ENCODE data around the gene PKN2.

Gene PKN2

DNA sequence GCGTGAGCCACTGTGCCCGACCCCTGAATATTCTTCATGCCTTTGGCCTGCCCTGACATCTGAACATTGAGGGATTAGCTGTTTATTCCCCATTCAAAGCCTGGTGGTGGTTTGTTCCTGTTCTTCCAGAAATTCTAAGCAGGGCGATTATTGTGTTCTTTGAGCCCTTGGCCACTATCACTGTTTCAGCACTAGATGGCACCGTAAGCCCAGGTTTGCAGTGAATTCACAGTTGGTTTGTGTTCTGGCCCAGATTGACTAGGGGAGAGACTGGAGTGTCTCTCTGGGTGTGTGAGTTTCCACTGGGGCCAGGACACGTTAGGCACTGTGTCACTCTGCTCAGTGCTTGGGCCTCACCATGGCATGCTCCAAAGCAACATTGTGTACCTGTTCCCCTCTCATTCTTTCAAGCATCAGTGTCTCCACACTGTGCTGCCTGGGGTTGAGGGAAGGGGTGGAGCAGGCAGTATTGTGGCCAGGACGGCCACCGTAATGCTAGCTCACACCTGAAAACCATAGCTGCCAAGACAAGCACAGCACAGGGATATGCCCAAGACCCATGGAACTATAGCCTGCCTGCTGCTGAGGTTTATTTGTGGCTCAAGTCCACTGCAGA is 52.7 kb downstream of the PKN2 start:
- DNase-seq = peak; percentile 69 to 82

DNA sequence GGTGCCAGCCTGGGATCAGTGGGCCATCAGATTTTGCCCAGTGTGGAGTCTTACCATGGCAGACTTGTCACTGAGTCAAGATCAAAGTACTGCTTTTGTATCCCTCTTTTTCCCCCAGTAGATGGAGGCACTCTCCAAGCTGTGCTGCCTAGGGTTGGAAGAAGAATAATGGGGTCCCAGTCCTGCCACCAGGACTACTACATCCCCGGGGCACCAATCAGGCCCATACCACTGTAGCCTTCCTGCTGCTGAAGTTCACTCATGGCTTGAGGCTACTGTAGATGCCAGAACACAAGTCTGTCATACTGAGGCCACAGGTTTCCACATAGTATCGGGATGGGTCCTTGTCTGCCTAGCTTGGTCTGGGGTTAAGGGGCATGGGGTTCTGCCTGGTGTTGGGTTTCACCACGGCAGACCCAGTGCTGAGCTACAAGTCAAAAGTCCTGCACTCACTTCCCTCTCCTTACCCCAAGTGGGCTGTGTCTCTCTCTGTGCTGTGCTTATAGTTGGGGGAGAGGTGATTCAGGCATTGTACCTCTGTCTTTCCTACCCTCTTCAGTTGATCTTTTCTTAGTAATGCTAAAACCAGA is 53.4 kb downstream of the PKN2 start:
- DNase-seq = no peak

DNA sequence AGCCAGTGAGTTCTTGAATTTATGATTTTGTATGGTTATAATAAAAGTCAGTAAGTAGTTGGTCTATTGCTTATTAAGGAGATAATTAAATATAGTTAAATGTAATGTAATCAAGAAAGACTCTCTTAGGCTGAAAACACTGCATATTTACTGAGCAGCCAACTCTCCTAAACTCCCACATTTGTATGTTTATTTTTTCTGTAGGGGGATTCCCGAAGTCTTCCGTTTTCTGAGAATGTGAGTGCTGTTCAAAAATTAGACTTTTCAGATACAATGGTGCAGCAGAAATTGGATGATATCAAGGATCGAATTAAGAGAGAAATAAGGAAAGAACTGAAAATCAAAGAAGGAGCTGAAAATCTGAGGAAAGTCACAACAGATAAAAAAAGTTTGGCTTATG is 56.7 kb downstream of the PKN2 start:
- DNase-seq = no peak

DNA sequence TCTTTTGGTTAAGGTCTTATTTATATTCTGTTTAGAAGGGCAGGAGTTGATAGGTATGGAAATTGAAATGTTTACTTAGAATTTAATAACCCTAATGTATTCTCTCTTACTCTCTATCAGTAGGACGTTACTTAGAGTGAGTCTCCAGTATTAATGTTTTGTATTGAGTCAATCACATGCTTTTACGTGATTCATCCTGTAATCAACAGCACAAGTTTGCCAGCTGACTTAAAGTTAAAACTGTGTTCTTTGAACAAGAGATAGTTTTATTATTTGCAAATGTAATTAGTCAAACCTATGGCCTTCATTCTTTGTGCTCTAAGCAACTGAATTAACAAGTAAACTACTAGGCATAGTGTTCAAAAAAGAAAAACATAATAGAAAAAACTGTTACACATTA is 57.3 kb downstream of the PKN2 start:
- no peak for DNase-seq

DNA sequence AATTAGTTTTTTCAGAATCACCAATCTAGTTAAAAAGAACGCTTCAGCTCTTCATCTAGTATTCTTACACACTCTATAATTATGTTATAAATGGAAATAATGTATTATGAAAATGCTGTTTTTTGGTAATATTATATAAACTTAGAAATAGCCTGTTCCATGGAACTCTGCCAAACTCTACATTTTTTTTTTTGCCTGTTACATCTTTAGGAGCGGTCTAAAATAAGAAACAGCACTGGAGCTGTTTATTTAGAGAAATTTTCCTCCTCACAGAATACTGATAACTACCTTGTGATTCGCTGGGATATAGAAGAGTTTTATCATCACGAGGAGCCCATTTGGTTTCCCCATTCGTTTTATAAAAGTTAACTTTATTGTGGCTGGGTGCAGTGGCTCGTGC is 58.5 kb downstream of the PKN2 start:
- no peak for DNase-seq

DNA sequence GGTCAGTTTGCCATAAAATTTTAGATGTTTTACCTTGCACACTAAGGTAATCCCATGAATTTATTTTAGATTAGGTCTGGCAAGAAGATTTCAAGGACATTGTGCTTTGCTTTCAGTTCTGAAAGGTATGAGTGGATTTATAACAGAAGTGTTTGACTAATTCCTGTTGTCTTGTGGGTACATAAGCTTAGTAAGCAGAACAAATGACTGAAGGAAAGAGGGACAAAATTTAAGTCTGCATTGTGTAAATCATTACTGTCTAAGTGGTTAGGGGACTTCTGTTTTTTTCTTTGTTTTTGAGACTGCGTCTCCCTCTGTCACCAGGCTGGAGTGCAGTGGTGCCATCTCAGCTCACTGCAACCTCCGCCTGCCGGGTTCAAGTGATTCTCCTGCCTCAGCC is 60.1 kb downstream of the PKN2 start:
- no peak for DNase-seq

DNA sequence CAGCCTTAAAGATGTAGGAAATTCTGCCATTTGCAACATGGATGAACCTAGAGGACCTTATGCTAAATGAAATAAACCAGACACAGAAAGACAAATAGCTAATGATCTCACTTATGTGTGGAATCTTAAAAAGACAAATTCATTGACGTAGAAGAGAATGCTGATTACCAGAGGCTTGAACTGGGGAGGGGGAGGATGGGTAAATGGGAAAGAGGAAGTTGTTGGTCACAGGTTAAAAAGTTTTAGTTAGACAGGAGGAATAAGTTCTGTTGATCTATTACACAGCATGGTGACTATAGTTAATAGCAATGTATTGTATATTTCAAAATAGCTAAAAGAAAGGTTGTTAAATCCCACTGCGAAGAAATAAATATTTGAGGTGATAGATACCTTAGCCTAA is 62.8 kb downstream of the PKN2 start:
- DNase-seq = peak; percentile 27 to 48

DNA sequence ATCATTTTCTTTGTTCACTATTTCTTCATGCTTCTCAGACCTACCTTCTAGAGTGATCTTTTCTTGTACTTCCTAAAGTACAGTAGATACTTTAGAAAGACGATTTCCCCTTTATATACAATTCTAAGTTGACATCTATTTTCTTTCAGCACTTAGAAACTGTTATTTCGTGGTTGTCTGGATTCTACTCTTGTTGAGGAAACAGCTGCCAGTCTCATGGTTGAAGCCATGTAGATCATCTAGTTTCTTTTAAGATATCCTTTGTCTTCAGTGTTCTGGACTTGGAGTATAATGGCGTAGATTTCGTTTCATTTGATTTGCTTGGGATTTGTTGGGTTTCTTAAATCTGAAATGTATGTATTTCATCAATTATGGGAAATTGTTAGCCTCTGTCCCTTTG is 67.6 kb downstream of the PKN2 start:
- DNase-seq = peak; percentile 70 to 76

DNA sequence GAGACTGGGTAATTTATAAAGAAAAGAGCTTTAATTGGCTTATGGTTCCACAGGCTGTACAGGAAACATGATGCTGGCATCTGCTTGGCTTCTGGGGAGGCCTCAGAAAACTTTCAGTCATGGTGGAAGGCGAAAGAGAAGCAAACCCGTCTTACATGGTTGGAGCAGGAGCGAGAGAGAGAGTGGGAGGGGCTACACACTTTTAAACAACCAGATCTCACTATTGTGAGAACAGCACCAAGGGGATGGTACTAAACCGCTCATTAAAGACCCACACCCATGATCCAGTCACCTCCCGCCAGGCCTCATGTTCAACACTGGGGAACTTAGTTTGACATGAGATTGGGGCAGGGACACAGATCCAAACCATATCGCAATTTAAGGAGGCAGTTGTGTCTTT is 69.4 kb downstream of the PKN2 start:
- no peak for DNase-seq

DNA sequence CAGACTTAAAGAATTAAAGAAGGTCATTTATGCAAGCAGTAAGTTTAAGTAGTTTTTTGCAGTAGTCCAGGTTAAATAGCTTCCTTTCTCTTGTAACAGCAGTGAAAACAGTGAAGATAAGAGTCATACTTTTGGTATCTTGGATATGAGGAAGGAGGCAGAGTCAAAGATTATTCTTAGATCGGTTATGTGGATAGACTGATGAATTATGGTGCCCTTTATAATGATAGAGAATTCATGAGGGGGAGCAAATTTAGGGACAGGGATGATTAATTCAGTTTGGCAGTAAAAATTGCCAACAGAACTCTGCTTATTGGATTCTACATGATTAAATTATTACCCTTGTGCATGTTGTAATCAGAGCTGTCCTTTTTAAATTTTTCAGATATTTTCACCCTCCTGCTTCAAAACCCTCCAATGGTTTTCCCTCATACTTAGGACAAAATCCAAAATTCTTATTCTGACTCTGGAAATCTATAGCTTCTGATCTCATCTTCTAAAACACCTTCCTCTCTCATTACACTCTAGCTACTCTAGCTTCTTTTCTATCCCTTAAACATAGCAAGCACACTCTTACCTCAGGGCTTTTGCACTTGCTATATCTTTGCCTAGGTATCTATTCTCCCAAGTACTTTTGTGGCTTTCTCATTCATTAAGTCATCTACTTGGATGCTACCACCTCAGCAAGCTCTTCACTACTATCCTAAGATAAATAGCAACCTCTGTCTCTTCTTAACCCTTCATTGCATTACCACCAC is 79.8 kb downstream of the PKN2 start:
- DNase-seq = no peak

DNA sequence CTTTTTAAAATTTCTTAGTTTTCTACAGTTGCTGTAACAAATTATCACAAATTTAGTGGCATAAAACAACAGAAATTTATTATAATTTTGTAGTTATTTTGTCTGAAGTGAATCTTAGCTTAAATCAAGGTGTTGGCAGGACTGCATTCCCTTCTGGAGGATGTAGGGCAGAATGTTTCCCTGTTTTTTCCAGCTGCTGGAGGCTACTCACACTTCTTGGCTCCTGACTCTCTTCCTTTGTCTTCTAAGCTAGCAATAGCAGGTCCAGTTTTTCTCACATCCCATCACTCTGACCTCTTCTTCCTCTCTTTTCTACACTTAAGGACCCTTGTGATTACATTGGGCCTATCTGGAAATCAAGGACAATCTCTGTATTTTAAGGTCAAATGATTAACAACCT is 84.1 kb downstream of the PKN2 start:
- no peak for DNase-seq

DNA sequence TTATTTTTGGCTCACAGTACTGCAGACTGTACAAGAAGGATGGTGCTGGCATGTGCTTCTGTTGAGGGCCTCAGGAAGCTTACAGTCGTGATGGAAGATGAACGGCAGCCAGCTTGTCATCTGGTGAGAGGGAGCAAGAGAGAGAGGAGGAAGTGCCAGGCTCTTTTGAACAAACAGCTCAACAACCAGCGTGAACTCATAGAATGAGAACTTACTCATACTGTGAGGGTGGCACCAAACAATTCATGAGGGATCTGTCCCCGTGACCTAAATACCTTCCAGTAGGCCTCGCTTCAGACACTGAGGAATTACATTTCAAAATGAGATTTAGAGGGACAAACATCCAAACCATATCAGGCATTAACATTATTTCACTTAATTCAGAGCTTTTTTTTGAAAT is 84.7 kb downstream of the PKN2 start:
- DNase-seq = no peak

DNA sequence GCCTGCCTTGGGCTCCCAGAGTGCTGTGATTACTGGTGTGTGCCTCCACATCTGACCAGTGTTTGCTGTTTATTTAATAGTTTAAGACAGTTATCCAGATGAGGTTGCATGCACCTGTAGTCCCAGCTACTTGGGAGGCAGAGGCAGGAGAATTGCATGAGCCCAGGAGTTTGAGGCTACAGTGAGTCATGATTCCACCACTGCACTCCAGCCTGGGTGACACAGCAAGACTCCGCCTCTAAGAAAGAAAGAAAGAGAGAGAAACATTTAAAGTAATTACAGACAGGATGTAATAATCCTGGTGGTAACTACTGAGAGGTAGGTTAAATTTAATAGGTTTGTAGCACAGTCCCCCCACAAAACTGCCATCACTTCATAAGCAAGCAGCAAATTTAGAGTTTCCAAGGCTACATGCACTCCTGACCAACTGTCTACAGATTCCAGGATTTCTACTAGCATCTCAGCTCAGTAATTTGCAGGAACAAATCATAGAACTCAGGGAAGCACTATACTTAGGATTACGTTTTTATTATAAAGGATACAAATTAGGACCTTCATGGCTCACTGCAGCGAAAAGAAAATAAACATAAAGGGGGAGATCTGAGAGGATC is 89.6 kb downstream of the PKN2 start:
- no peak for DNase-seq

DNA sequence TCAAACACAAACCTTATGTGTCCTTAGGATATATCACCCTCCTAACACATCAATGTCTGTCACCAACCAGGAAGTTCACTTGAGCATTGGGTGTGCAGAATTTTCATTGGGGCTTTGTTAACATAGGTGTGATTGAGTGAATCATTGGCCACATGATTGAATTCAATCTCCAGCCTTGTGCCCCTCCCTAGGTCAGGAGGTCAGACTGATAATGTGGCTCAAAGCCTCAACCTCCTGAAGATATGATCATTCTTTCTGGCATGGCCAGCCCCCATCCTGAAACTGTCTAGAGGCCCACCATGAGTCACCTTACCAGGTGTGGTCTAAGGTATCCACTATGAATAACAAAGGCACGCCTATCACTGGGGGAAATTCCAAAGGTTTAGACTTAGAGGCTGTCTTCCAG is 90.1 kb downstream of the PKN2 start:
- DNase-seq = no peak

DNA sequence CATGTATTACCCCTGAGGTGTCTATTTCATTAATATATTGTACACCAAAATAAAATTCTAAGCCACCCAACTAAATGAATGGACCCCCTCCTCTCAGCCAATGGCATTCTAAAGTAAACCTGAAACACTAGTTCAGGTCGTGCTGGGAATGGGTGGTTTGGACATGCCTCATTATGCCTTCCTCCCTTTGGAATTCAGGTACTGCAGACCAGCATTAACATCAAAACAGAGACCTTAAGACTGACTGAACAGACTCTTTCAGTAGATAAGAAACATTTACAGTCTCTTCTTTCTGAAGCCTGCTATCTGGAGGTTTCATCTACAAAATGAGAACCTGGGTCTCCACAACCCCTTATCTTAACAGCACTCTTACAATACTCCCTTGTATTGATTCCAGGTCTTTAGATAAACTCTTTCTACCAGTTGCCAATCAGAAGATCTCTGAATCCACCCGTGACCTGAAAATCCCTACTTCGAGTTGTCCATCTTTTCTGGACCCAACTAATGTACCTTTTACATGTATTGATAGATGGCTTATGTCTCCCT is 93.6 kb downstream of the PKN2 start:
- DNase-seq = no peak

DNA sequence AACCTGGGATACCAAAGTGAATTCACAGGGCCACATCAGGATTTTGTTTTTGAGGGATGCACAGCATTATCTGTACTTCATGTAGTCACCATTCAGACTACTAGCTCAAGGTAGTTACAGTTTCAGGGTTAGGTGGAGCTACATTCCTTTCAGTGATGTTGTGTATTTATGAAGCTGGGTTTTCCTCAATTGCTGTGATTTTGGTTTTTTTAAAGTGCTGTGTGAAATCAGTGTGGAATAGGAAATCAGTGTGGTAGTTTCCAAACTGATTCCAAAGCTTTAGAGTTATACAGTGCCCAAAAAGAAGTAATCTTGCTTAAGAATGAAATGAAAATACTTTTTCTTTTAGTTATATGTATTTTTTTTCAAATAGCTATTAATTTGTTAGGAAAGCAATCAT is 95.8 kb downstream of the PKN2 start:
- DNase-seq = no peak

DNA sequence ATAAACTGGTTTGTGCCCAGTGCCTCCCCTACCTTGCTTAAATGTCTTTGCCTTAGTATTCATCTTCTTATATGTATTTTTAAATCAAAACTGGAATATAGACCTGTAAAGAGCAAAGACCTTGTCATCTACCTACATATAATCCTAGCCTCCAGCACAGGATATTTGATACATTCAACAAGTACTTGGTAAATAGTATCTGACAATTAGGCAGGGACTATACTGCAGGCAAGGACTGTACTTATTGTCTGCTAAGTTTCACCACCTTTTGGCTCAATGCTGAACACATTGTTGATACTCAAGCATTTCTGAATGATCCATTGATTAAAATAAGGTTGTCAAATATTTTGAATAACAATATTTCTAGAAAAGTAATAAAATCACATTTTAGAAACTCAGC is 96.4 kb downstream of the PKN2 start:
- no peak for DNase-seq

DNA sequence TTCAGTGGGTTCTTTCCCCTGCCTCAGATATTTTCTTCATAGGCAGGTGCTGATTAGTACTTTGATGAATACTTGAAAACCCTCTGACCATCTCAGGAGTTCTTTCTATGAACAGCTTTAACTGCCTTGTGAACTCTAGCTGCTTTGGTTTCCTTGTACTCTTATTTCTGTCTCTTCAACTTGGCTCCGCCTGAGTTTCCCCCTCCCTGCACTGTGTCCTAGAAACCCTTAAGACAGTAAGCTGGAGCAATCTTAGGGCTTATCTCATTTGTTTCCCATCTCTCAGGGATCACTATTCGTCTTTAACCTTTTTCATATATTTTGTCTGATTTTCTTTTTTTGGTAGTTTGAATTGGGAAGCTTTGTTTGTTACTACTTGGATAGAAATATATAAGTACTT is 99.1 kb downstream of the PKN2 start:
- DNase-seq = no peak

DNA sequence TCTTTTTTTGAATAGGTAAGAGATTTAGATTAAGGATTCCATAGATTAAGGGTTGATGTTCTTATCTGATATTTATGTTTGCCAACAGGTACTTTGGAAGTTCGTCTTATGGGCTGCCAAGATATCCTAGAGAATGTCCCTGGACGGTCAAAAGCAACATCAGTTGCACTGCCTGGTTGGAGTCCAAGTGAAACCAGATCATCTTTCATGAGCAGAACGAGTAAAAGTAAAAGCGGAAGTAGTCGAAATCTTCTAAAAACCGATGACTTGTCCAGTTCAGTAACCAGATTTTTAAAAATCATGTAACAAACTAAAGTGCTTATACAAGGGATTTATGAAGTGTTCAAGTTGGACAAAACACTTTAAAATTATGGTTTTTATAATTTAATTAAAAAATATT is 100.5 kb downstream of the PKN2 start:
- no peak for DNase-seq

DNA sequence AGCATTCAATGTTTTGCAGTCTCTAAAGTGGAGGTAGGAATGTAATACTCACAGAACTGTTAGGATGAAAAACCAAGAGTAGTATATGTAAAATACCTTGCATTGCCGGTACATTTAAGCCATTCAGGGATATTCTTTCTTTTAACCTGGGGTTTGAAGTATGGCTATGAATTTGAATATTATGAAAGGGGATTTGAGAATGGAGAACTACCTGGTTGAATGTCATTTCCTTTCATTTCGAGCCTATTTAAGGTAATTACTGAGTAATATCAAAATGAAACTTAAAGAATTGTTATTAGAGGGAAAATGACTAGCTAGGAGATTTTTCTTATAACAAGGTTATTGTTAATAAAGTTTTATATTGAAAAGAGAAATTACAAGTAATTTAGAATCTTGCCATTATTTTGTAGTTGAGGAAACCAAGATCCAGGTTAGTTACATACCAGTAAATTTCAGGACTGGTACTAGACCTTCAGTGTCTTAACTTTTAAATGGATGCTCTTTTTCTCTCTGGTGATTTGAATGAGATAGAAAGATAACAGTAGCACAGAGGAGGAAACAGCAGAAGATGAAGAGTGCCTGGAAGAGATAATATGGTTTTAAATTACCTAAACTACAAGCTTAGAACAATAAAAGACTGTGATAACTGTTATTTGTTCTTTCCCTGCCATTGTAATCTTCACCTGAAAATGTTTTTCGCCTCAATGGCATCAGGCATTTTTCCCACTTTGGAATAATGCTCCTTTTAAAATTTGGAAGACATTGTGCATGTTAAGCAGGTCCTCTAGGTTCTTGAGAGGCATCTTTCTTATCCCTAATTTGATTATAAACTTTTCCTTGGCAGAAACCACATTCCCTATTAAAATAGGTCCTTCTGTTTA is 103.2 kb downstream of the PKN2 start:
- no peak for DNase-seq

DNA sequence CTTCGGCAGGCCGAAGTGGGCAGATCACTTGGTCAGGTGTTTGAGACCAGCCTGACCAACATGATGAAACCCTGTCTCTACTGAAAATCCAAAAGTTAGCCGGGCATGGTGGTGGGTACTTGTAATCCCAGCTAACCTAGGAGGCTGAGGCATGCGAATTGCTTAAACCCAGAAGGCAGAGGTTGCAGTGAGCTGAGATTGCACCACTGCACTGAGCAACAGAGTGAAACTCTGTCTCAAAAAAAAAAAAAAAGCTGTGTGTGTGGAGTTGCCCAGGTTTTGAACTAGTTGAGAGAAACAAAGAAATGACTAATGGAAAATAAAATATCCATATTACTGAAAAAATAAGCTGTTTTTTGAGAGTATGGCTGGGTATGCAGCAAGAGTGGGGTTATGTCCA is 107.1 kb downstream of the PKN2 start:
- no peak for DNase-seq

DNA sequence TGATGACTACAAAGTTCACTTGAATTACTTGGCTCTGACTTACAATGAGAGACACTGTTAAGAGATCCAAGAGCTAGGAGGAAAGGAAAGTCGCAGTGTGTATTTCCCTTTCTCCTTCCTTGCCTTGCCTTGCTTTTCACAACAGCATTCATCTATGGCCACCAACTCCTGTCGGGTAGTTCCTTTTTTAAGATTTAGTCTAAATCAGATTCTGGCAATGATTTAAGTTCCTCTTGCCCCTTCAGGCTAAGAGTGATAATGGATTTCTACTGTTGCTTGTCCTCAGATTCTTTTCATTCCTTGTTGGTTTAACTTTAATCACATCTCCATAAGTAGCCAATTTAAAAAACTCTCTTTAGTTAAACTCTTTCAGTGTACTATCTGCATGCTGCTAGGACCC is 115.4 kb downstream of the PKN2 start:
- DNase-seq = peak; percentile 14 to 21

Data from Kasumi-1 (cell line).